HG03159 (cell line): ENCODE data around the gene OR10G7.
"Not testable (repeated sequence)": the region's sequence is repeated elsewhere in the genome, so short reads cannot be mapped to it uniquely, and the experiment has no call there.

ENCODE experiments used
- ATAC-seq: cut with Tn5 transposase; IDR thresholded peaks from one replicate; pipeline ENCODE4 v1.9.1; 2021; ENCODE audit warnings: mild to moderate bottlenecking, moderate library complexity; ENCODE audit not compliant: unreplicated experiment

OR10G7 gene

GRCh38 chr11:124050748-124051147 lies 9.6 kb upstream of the OR10G7 start:
- no peak for ATAC-seq

GRCh38 chr11:124043420-124043819 lies 2.3 kb upstream of the OR10G7 start:
- ATAC-seq, result no peak

GRCh38 chr11:124039557-124039956 lies 1.6 kb downstream of the OR10G7 start:
- ATAC-seq, result no peak

GRCh38 chr11:124036666-124037065 lies 4.5 kb downstream of the OR10G7 start:
- no peak for ATAC-seq

- ATAC-seq, result no peak
Observed at GRCh38 chr11:124026498-124026897, 14.6 kb downstream of the OR10G7 start, which contains the start of gene OR10G8. OR10G8 (plus strand) TSS chr11:124026798; CDS start chr11:124029623, 2,825 bp downstream.

GRCh38 chr11:124015837-124016236 lies 25.3 kb downstream of the OR10G7 start:
- ATAC-seq, result not testable (repeated sequence)

- ATAC-seq, result no peak
Observed at GRCh38 chr11:124012697-124013096, 28.4 kb downstream of the OR10G7 start, which contains the start of gene OR10G4. OR10G4 (plus strand) TSS chr11:124012997; CDS start chr11:124015575, 2,578 bp downstream.

- ATAC-seq, result no peak
Observed at GRCh38 chr11:123995119-123995518, 46.0 kb downstream of the OR10G7 start, which contains the start of gene OR10G6. OR10G6 (minus strand) TSS chr11:123995161; CDS start chr11:123995161, 0 bp downstream.
